ENCODE data around the gene ECE1. TPM values are rescaled to one million over a fixed set of nuclear protein-coding genes. Genes with fewer than 3 reads are reported as not detected.

ECE1 gene
- total and polyA plus RNA-seq, 2 of the 13 experiments (the other 11 are each of a cell fraction or from before 2014, with no cell fraction given) = 13.5 to 21.2 TPM

DNA sequence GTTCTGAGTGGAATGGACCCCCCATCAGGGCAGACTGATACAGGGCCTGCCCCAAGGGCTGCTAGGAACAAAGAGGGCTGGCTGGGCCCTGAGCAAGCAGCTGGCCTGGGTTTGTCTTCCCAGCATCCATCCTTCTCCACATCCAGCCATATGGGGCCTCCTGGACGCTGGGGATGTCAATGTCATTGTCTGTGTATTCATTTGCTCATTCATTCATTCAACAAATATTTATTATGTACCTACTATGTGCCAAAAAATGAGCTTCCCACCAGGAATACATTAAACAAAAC is 15.6 kb upstream of the ECE1 start:
- Histone ChIP-seq H3K9me3 (ENCODE audit: low read length) (no peaks in the 10 kb centered on the region), H3K27me3 (ENCODE audit: control insufficient read depth in 1 of 2, insufficient read depth in 2 of 2, low read length in 2 of 2) (no peaks in the 10 kb centered on the region), H3K36me3 (replicated peaks in 1 of 2; ENCODE audit: control insufficient read depth in 1 of 2, insufficient read depth in 2 of 2, low read length in 2 of 2) (no peaks in the 10 kb centered on the region), H3K4me1 (ENCODE audit: insufficient read depth, low read length) (peaks cover 6% of the 10 kb centered on the region), H3K9ac (ENCODE audit: insufficient read depth, low read depth, low read length) (no peak overlapping the region), H3K27ac (ENCODE audit: extremely low read length, insufficient read depth, low read length) (no peak overlapping the region), H3K4me3 (replicated peaks in 1 of 3; ENCODE audit: insufficient read depth in 1 of 3, low read depth in 2 of 3, low read length in 3 of 3) (no peak overlapping the region), H2AFZ (ENCODE audit: low read length) (no peak overlapping the region), H3K4me2 (ENCODE audit: low read depth, low read length) (no peak overlapping the region), H3K79me2 (ENCODE audit: insufficient read depth, low read length) (no peaks in the 10 kb centered on the region), H4K20me1 (ENCODE audit: insufficient read depth, low read length) (no peaks in the 10 kb centered on the region)
- in situ Hi-C loops (cut with HindIII; ENCODE audit: extremely low pct_ligation_motif_present, low pct_unique_long_range_greater_than_20kb) = loop anchor here (5.0 kb wide), 1 partner anchor 61 kb away; no protein-coding TSS in a partner anchor
- intact Hi-C loops (cut with micrococcal nuclease; ENCODE audit: unreplicated experiment) = no loop called here
- CTCF ChIA-PET (ENCODE audit: low intra/inter-chr PET ratio, low total read pairs) = no interaction called here
- DNase-seq (ENCODE audit: low spot score) = no peak
- FAIRE-seq = no peak
- BruUV-seq (replicated peaks) = no TSS peak
- POLR2A ChIA-PET = no interaction called here
- WGBS (ENCODE audit: low lambda C conversion rate) = 85% methylated on average over 1 of the region's 1 CpG
- no peak for ATAC-seq
- TF ChIP-seq ZNF549 (CRISPR knock-in tag; IDR thresholded peaks at IDR 0.05) = no peak
- no peak for TF ChIP-seq ZNF136 (CRISPR knock-in tag; IDR thresholded peaks at IDR 0.05; ENCODE audit: low read depth)
- no peak for TF ChIP-seq SP5 (CRISPR knock-in tag; IDR thresholded peaks at IDR 0.05; ENCODE audit: borderline replicate concordance, low read depth)
- TF ChIP-seq ZNF121 (CRISPR knock-in tag; IDR thresholded peaks at IDR 0.05) = no peak
- no peak for TF ChIP-seq TBL1XR1 (IDR thresholded peaks at IDR 0.05; ENCODE audit: borderline replicate concordance, low read length, partially characterized antibody)
- no peak for TF ChIP-seq FOXA1 (IDR thresholded peaks at IDR 0.05)
- no peak for TF ChIP-seq FOXA1 (CRISPR knock-in tag; IDR thresholded peaks at IDR 0.05)
- no peak for TF ChIP-seq TEAD2 (CRISPR knock-in tag; IDR thresholded peaks at IDR 0.05)
- no peak for TF ChIP-seq ZFAT (CRISPR knock-in tag; conservative IDR thresholded peaks at IDR 0.05)
- no peak for TF ChIP-seq NR2F2 (IDR thresholded peaks at IDR 0.05; ENCODE audit: borderline replicate concordance, low read depth)
- TF ChIP-seq, protein P1, sequence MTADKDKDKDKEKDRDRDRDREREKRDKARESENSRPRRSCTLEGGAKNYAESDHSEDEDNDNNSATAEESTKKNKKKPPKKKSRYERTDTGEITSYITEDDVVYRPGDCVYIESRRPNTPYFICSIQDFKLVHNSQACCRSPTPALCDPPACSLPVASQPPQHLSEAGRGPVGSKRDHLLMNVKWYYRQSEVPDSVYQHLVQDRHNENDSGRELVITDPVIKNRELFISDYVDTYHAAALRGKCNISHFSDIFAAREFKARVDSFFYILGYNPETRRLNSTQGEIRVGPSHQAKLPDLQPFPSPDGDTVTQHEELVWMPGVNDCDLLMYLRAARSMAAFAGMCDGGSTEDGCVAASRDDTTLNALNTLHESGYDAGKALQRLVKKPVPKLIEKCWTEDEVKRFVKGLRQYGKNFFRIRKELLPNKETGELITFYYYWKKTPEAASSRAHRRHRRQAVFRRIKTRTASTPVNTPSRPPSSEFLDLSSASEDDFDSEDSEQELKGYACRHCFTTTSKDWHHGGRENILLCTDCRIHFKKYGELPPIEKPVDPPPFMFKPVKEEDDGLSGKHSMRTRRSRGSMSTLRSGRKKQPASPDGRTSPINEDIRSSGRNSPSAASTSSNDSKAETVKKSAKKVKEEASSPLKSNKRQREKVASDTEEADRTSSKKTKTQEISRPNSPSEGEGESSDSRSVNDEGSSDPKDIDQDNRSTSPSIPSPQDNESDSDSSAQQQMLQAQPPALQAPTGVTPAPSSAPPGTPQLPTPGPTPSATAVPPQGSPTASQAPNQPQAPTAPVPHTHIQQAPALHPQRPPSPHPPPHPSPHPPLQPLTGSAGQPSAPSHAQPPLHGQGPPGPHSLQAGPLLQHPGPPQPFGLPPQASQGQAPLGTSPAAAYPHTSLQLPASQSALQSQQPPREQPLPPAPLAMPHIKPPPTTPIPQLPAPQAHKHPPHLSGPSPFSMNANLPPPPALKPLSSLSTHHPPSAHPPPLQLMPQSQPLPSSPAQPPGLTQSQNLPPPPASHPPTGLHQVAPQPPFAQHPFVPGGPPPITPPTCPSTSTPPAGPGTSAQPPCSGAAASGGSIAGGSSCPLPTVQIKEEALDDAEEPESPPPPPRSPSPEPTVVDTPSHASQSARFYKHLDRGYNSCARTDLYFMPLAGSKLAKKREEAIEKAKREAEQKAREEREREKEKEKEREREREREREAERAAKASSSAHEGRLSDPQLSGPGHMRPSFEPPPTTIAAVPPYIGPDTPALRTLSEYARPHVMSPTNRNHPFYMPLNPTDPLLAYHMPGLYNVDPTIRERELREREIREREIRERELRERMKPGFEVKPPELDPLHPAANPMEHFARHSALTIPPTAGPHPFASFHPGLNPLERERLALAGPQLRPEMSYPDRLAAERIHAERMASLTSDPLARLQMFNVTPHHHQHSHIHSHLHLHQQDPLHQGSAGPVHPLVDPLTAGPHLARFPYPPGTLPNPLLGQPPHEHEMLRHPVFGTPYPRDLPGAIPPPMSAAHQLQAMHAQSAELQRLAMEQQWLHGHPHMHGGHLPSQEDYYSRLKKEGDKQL (CRISPR knock-in tag; IDR thresholded peaks at IDR 0.05; ENCODE audit: low read depth) = no peak
- TF ChIP-seq, protein P2, sequence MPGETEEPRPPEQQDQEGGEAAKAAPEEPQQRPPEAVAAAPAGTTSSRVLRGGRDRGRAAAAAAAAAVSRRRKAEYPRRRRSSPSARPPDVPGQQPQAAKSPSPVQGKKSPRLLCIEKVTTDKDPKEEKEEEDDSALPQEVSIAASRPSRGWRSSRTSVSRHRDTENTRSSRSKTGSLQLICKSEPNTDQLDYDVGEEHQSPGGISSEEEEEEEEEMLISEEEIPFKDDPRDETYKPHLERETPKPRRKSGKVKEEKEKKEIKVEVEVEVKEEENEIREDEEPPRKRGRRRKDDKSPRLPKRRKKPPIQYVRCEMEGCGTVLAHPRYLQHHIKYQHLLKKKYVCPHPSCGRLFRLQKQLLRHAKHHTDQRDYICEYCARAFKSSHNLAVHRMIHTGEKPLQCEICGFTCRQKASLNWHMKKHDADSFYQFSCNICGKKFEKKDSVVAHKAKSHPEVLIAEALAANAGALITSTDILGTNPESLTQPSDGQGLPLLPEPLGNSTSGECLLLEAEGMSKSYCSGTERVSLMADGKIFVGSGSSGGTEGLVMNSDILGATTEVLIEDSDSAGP (CRISPR knock-in tag; IDR thresholded peaks at IDR 0.05; ENCODE audit: borderline replicate concordance) = no peak
- no peak for TF ChIP-seq ZNF512B (CRISPR knock-in tag; IDR thresholded peaks at IDR 0.05; ENCODE audit: borderline replicate concordance)

Measured in HepG2 (cell line).